HG02588 (cell line): ENCODE results near the gene CNTNAP2.
"Not testable (repeated sequence)": the region's sequence is repeated elsewhere in the genome, so short reads cannot be mapped to it uniquely, and the experiment has no call there.

ENCODE experiments used
- ATAC-seq: cut with Tn5 transposase; IDR thresholded peaks from one replicate; pipeline ENCODE4 v1.9.1; 2021; ENCODE audit warnings: mild to moderate bottlenecking, moderate library complexity; ENCODE audit not compliant: unreplicated experiment

The CNTNAP2 gene

DNA sequence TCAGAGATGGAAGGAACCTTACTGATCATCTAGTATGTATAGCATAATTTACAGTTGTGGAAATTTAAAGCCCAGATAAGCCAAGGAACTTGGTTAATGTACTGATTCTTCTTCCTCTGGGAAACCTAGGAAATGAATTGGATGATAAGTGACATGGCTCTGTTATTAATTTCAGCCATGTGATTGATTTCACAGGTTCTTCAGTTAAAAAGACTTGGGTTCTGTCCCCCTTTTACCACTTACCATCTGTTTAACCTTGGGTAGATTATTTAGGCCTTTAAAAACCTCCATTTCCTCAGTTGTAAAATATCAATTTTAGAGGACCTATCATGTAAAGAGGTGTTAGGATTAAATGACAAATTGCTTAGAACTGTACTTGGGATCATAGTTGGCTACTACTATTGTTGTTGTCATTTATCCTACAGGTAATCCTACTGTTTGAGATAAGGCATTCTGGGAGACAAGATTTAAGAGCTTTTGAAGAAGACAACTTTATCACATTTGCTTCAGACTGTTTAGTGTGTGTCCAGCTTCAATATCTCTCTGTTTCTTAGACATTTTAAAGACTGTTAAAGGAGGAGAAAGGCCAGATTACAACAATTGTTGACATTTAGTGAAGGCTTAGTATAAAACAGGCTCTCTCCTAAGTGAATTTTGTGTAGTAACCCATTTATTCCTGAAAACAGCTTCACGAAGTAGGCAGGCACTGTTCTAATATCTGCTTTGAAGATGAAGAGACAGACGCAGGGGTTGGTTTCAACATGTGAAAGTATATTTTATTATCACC lies 1476.9 kb downstream of the CNTNAP2 start:
- ATAC-seq: no peak

- no peak for ATAC-seq
Observed at GRCh38 chr7:147595042-147595441, 1478.4 kb downstream of the CNTNAP2 start.

- ATAC-seq: not testable (repeated sequence)
Observed at GRCh38 chr7:147598687-147599086, 1482.1 kb downstream of the CNTNAP2 start.

- no peak for ATAC-seq
Observed at GRCh38 chr7:147605323-147605722, 1488.7 kb downstream of the CNTNAP2 start.

DNA sequence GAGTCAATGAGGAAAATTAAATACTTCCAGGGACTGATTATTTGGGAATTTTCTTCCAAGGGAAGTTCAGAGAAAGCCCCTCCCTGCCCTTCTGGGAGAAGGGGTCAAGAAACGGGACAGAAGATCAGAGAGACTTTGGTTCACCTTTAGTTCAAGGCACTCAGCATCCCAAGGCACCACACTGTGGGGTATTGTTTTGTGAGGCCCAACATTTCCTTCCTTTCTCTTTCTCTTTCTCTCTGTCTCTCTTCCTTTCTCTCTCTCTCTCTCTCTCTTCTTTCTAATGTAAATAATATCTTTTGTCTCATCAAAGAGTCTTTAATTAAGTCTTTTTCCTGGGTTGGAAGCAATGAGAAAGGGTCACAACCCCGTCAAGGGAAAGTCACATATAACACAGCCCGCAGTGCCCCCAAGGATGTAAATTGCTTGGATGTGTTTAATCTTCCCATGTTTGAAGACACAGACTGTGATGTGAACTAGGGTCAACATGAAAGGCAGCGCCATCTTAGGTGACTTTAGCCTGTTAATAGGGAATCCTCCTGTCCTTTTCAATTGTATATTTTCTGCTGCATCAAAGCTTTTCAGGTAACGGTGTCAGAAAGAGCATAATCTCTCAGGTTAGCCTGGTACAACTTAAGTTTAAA lies 1490.7 kb downstream of the CNTNAP2 start:
- ATAC-seq: no peak

GRCh38 chr7:147611431-147611830 lies 1494.8 kb downstream of the CNTNAP2 start:
- ATAC-seq: no peak

DNA sequence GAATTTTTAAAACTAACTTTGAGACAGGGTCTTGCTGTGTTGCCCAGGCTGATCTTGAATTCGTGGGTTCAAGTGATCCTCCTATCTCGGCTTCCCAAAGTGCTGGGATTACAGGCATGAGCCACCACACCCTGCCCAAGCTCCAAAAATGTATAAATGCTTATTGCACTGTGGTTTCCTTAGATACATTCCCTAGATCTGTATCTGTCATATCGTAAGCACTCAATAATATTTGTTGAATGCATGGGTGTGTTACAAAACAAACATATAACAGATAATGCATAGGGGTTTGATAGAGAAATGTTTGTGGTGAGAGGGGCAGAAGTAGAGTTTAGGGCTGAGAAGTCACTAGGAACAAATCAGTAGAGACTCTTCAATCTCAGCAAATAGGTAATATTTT lies 1518.7 kb downstream of the CNTNAP2 start:
- no peak for ATAC-seq

GRCh38 chr7:147636553-147636952 lies 1520.0 kb downstream of the CNTNAP2 start:
- ATAC-seq: no peak

GRCh38 chr7:147638566-147638965 lies 1522.0 kb downstream of the CNTNAP2 start:
- no peak for ATAC-seq

DNA sequence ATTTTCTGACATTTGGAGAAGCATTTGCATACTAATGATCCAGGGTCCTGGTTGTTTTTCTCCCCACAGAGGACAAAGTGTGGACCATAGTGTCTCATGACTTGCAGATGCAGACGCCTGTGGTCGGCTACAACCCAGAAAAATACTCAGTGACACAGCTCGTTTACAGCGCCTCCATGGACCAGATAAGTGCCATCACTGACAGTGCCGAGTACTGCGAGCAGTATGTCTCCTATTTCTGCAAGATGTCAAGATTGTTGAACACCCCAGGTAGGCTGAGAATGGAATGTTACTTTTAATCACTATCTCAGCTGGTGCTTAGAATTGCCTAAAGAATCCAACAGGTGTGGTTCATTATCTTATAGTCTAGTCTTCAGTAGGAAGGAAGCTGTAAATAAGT lies 1522.4 kb downstream of the CNTNAP2 start:
- no peak for ATAC-seq

GRCh38 chr7:147639751-147640150 lies 1523.2 kb downstream of the CNTNAP2 start:
- ATAC-seq: no peak

- no peak for ATAC-seq
Observed at GRCh38 chr7:147640821-147641220, 1524.2 kb downstream of the CNTNAP2 start.

- no peak for ATAC-seq
Observed at GRCh38 chr7:147646568-147646967, 1530.0 kb downstream of the CNTNAP2 start.

DNA sequence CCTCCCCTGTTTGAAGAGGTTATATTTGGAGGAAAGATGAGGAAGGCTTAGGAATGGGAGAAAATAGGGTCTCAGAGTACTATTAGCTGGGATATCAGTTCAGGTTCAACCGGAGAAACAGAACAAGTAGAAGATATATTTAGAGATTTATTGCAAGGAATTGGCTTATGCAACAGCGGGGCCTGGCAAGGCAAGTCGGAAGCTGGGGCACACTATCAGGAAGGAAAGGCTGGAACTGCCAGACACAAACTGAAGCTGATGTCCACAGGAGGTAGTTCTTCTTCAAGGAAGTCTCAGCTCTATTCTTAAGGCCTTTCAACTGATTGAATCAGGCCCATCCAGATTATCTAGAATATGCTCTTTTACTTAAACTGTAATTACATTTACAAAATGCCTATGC lies 1534.4 kb downstream of the CNTNAP2 start:
- no peak for ATAC-seq

DNA sequence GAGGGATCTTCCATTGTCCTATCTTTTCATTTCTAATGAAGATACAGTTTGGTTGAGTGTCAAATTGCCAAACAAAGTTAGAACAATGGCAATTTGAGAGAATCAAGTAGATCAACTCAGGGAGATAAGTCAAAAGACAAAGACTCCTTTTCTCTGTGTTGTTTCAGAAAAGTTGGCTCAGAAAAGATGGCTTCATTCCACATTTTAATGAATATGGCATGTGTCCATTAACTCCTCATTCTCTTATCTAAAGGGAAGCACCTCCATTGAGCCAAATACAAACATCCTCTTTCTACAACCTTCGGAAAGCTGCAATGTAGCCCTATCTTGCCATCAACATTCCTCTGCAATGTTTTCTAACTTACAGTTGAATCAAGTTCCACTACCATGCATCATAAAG lies 1535.0 kb downstream of the CNTNAP2 start:
- ATAC-seq: no peak

DNA sequence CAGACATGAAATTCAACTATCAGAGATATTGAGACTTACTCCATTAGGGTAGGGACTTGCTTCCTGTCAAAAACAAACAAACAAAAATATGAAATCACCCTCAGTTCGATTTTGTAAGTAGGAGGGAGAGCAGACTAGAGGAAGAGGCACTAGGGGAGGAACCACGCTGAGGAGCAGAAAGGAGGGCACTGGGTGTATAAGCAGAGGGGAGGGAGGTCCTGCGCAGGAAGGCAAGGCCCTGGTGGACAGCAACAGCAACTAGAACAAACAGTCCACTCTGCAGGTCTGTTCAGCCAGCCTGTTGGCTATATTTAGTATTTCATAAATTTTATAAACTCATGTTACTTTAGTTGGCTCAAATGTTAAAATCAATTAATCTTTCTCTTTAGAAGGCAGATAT lies 1536.9 kb downstream of the CNTNAP2 start:
- ATAC-seq: no peak

- no peak for ATAC-seq
Observed at GRCh38 chr7:147658392-147658967, 1541.9 kb downstream of the CNTNAP2 start.

GRCh38 chr7:147659036-147659995 lies 1542.7 kb downstream of the CNTNAP2 start:
- ATAC-seq: no peak

- ATAC-seq: no peak
Observed at GRCh38 chr7:147664541-147664940, 1547.9 kb downstream of the CNTNAP2 start.

DNA sequence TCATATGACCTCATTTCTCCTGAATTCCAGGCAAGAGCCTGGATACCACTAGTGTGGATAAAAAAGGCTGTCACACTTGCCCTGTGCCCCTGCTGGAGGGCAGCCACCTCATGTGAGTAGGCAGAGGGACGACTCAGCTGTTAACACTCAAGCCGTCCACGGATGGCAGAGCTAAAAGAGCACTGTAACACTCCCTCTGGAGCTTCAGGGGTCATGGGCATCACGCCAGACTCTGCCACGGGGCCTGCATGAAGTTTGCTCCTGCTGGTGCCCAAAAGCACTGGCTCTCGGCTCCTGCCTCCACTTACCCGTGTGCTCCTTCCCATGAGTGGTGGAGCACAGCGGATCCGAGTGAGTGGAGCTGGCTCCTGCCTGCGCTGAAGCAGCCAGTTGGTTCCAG lies 1554.2 kb downstream of the CNTNAP2 start:
- ATAC-seq: no peak

- no peak for ATAC-seq
Observed at GRCh38 chr7:147674705-147675104, 1558.1 kb downstream of the CNTNAP2 start.
